HFFc6 (cell line): ENCODE results near the gene TTC7B. TPM values are rescaled to one million over a fixed set of nuclear protein-coding genes. Genes with fewer than 3 reads are reported as not detected.

ENCODE experiments used
- DNase-seq: peaks from one replicate; pipeline ENCODE4 v3.0.0-alpha.2; 2018
- H3K27ac Mint-ChIP-seq: 2 replicates; pipeline ENCODE4 v1.8.0; 2020; ENCODE audit warnings: mild to moderate bottlenecking, mixed read lengths
- H3K27me3 Mint-ChIP-seq: 2 replicates; pipeline ENCODE4 v1.8.0; 2021; ENCODE audit warnings: mild to moderate bottlenecking, moderate library complexity, mixed read lengths; ENCODE audit not compliant: insufficient read depth
- H3K36me3 Mint-ChIP-seq: 2 replicates; pipeline ENCODE4 v1.8.0; 2021; ENCODE audit warnings: low read depth, mixed read lengths
- H3K4me1 Mint-ChIP-seq: 2 replicates; pipeline ENCODE4 v1.8.0; 2020; ENCODE audit warnings: low read depth, mixed read lengths
- H3K4me3 Mint-ChIP-seq: 2 replicates; pipeline ENCODE4 v1.8.0; 2020; ENCODE audit warnings: mild to moderate bottlenecking, moderate library complexity, mixed read lengths
- H3K9me3 Mint-ChIP-seq: 2 replicates; pipeline ENCODE4 v1.8.0; 2020; ENCODE audit warnings: mild to moderate bottlenecking, mixed read lengths
- total RNA-seq, 6 experiments: library from RNA; stranded (reverse); fragmentation: NEBNext Ultra II Directional; extraction: Animal tissue kit (Norgen Biotek cat#: 25700); gene quantifications; 2 replicates in 1 of 6; 3 replicates in 5 of 6; pipeline ENCODE4 v1.2.3, GENCODE V29; 2021
- TF ChIP-seq, protein P1 (sequence below): fragments of 200-600 bp; sonication (generic); IDR thresholded peaks from 2 replicates; pipeline ENCODE4 v1.5.0; 2021; ENCODE audit warnings: antibody characterized with exemption, mild to moderate bottlenecking

The TTC7B gene
- total RNA-seq, 6 experiments from 2014 or later = 34.6 to 46.9 (median 40.9) TPM

DNA sequence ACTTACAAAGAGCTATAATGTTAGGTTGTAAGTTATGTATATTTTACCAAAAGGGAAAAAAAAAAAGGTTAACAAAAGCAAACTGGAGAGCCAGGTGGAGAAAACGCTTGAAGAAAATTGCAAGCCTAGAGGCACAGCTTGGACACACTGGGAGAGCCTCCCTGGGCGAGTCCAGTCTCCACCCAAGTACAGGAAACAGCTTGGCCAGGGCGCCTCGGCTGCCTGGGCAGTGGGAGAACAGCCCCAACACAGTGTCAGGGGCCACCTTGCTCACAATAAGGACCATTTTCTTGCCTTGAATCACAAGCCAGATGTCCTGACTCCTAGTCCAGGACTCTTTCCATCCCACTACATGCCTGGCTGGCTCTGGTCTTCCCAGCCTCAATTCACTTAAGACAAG is 33.3 kb downstream of the TTC7B start:
- H3K9me3 Mint-ChIP-seq = no peaks in the 10 kb centered on the region
- H3K27ac Mint-ChIP-seq = no peak overlapping the region
- no peaks in the 10 kb centered on the region; the same call in 1 of the 2 replicates for H3K27me3 Mint-ChIP-seq
- TF ChIP-seq, protein P1, sequence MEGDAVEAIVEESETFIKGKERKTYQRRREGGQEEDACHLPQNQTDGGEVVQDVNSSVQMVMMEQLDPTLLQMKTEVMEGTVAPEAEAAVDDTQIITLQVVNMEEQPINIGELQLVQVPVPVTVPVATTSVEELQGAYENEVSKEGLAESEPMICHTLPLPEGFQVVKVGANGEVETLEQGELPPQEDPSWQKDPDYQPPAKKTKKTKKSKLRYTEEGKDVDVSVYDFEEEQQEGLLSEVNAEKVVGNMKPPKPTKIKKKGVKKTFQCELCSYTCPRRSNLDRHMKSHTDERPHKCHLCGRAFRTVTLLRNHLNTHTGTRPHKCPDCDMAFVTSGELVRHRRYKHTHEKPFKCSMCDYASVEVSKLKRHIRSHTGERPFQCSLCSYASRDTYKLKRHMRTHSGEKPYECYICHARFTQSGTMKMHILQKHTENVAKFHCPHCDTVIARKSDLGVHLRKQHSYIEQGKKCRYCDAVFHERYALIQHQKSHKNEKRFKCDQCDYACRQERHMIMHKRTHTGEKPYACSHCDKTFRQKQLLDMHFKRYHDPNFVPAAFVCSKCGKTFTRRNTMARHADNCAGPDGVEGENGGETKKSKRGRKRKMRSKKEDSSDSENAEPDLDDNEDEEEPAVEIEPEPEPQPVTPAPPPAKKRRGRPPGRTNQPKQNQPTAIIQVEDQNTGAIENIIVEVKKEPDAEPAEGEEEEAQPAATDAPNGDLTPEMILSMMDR = no peak
- DNase-seq = no peak
- no peak overlapping the region for H3K4me3 Mint-ChIP-seq
- peaks cover 5% of the 10 kb centered on the region; the same call in 1 of the 2 replicates for H3K36me3 Mint-ChIP-seq
- H3K4me1 Mint-ChIP-seq = peaks cover 10% of the 10 kb centered on the region

DNA sequence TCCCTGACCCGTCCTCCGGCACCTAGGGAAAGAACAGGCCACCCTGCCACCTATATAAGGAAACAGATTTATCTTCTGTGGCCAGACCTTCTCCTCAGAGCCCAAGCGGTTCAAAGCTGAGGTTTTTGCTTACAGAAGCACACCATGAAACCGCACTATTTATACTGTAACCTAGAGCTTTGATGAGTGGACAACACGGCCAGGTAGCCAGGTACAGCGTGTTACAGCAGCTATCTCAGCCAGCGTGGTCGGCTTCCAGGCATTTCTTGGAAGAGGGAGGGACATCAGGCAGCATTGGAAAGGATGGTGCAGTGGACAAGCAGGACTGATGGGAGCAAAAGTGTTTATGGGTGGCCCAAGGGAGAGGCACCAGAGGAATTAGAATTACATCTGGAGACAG is 34.4 kb downstream of the TTC7B start:
- no peaks in the 10 kb centered on the region for H3K9me3 Mint-ChIP-seq

DNA sequence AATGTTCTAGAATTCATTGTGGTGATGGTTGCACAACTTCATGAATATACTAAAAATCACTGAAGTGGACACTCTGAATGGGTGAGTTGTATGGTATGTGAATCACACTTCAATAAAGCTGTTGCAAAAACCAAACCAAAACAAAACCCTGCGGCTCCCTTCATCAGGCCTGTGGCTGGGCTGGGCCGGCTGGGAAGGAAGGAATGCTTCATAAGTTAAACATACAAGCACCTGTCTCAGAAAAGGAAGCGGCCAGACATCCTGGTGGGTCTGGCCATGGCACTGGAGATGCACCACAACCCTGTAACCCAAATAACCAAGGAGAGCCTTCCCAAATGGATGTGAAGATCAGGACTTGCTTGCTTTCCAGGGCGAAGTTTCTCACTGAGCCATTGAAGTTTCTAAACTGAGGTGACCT is 34.9 kb downstream of the TTC7B start:
- no peak overlapping the region for H3K27ac Mint-ChIP-seq
- H3K27me3 Mint-ChIP-seq = no peaks in the 10 kb centered on the region; the same call in 1 of the 2 replicates
- peak; percentile 47 for DNase-seq
- no peaks in the 10 kb centered on the region for H3K9me3 Mint-ChIP-seq
- H3K4me1 Mint-ChIP-seq = peaks cover 10% of the 10 kb centered on the region
- H3K4me3 Mint-ChIP-seq = no peak overlapping the region
- TF ChIP-seq, protein P1 = no peak
- peaks cover 5% of the 10 kb centered on the region; the same call in 1 of the 2 replicates for H3K36me3 Mint-ChIP-seq

More for the DNA sequence above, 34.4 kb downstream of the TTC7B start:
- Mint-ChIP-seq H3K27me3 (no peaks in the 10 kb centered on the region; the same call in 1 of the 2 replicates), H3K4me3 (no peak overlapping the region), H3K4me1 (peaks cover 10% of the 10 kb centered on the region), H3K27ac (no peak overlapping the region), H3K36me3 (peaks cover 5% of the 10 kb centered on the region; the same call in 1 of the 2 replicates)
- TF ChIP-seq, protein P1 = no peak
- DNase-seq = no peak

DNA sequence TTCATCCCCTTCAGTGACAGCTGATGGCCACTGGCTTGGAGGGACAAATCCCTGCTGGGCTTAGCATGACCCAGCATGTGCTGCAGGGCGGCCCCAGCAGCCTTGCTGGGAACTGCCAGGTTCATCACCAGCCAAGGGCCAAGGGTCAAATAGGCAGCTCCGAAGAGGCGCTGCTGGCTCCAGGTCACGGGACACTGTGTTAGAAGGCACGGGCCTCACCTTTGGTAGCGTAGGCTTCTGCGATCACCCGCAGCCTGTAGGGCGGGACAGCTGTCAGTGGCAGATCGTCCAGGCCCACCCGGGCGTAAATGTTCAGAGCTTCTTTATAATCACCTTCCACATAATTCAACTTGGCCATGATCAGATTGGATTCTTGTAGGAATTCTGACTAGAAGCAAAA is 35.7 kb downstream of the TTC7B start:
- Mint-ChIP-seq H3K4me1 (peaks cover 10% of the 10 kb centered on the region), H3K27ac (no peak overlapping the region), H3K36me3 (peaks cover 5% of the 10 kb centered on the region; the same call in 1 of the 2 replicates), H3K27me3 (peaks cover 1% of the 10 kb centered on the region; the same call in 1 of the 2 replicates), H3K4me3 (no peak overlapping the region), H3K9me3 (no peaks in the 10 kb centered on the region)
- no peak for DNase-seq
- TF ChIP-seq, protein P1 = no peak

DNA sequence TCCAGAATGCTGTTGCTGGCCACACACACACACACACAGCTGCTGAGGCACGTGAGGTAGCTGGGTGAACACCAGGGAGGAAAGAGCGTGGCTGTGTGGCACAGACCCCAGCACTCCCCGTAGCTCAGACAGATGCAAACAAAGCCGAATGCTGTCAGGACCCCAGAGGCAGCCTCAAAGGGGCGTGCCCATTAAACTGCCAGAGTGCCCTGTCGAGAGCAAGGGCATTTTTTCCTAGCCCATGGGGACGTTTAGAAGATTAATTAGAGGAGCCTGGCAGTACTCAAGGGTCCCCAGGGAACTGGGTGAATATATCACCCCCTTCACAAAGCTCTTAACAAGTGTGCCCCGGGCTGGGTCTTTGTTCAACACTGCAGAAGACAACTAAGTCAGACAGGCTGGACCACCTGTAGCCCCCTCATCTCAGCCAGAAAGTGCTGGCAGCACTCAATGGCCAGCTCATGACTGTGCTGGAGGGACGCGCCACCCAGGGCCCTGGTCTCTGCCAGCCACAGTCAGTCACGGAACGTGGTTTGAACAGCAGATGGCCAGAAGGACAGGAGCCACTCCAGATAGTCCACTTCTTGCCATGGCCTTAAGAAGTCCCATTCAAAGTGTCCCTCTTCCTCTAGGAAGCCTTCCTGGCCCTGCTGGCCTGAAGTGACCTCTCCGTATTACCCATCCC is 37.5 kb downstream of the TTC7B start:
- TF ChIP-seq, protein P1 = no peak
- Mint-ChIP-seq H3K4me3 (no peak overlapping the region), H3K27ac (no peak overlapping the region), H3K4me1 (peaks cover 10% of the 10 kb centered on the region), H3K9me3 (no peaks in the 10 kb centered on the region), H3K27me3 (peaks cover 1% of the 10 kb centered on the region; the same call in 1 of the 2 replicates), H3K36me3 (peaks cover 5% of the 10 kb centered on the region; the same call in 1 of the 2 replicates)
- no peak for DNase-seq
